SIG-M5 (cell line): ENCODE measurements around the gene TNFRSF14.
"Not testable (repeated sequence)": the region's sequence is repeated elsewhere in the genome, so short reads cannot be mapped to it uniquely, and the experiment has no call there.

Experiments
- DNase-seq: peaks from one replicate; lab custom pipeline; 2025; lab: John Stamatoyannopoulos, UW

The TNFRSF14 gene

GRCh38 chr1:2554621-2555387 lies 1.4 kb upstream of the TNFRSF14 start:
- DNase-seq, result no peak

- DNase-seq, result no peak
Observed at GRCh38 chr1:2555634-2556276, 416 bp upstream of the TNFRSF14 start.

- DNase-seq, result no peak
Observed at GRCh38 chr1:2556678-2557481, 709 bp downstream of the TNFRSF14 start.

GRCh38 chr1:2557482-2558400 lies 1.6 kb downstream of the TNFRSF14 start:
- no peak for DNase-seq

- no peak for DNase-seq
Observed at GRCh38 chr1:2558420-2558819, 2.2 kb downstream of the TNFRSF14 start.

- no peak for DNase-seq
Observed at GRCh38 chr1:2558861-2559260, 2.7 kb downstream of the TNFRSF14 start.

GRCh38 chr1:2559509-2560298 lies 3.5 kb downstream of the TNFRSF14 start:
- DNase-seq, result no peak

- DNase-seq, result no peak
Observed at GRCh38 chr1:2560299-2561073, 4.3 kb downstream of the TNFRSF14 start.

- DNase-seq, result no peak
Observed at GRCh38 chr1:2561446-2561845, 5.3 kb downstream of the TNFRSF14 start.

GRCh38 chr1:2561898-2562895 lies 6.0 kb downstream of the TNFRSF14 start:
- DNase-seq, result no peak

- DNase-seq, result no peak
Observed at GRCh38 chr1:2563205-2563604, 7.0 kb downstream of the TNFRSF14 start.

GRCh38 chr1:2564006-2564814 lies 8.0 kb downstream of the TNFRSF14 start:
- no peak for DNase-seq

- DNase-seq, result no peak
Observed at GRCh38 chr1:2564815-2565374, 8.7 kb downstream of the TNFRSF14 start.

- no peak for DNase-seq
Observed at GRCh38 chr1:2566101-2567045, 10.2 kb downstream of the TNFRSF14 start.

- no peak for DNase-seq
Observed at GRCh38 chr1:2567083-2567679, 11.0 kb downstream of the TNFRSF14 start.

- not testable (repeated sequence) for DNase-seq
Observed at GRCh38 chr1:2568187-2568816, 12.1 kb downstream of the TNFRSF14 start.
